Stimulated activated naive CD4-positive, alpha-beta T cell (primary cell): ENCODE measurements around the gene CHST10.
"Not testable (repeated sequence)": the region's sequence is repeated elsewhere in the genome, so short reads cannot be mapped to it uniquely, and the experiment has no call there.

Experiments
- DNase-seq, 6 experiments: peaks; one replicate each; lab custom pipeline; 2025; lab: John Stamatoyannopoulos, UW

The CHST10 gene

GRCh38 chr2:100394111-100394641 lies 23.3 kb downstream of the CHST10 start:
- no peak for DNase-seq

- no peak for DNase-seq
Measured at GRCh38 chr2:100393362-100393761, 24.1 kb downstream of the CHST10 start.

- no peak for DNase-seq
Measured at GRCh38 chr2:100392715-100393114, 24.8 kb downstream of the CHST10 start.

GRCh38 chr2:100391735-100392515 lies 25.5 kb downstream of the CHST10 start:
- DNase-seq = no peak

- no peak for DNase-seq
Measured at GRCh38 chr2:100390001-100390940, 27.2 kb downstream of the CHST10 start.

GRCh38 chr2:100388703-100389102 lies 28.8 kb downstream of the CHST10 start:
- DNase-seq = no peak

- no peak for DNase-seq
Measured at GRCh38 chr2:100383954-100384353, 33.5 kb downstream of the CHST10 start.

- no peak for DNase-seq
Measured at GRCh38 chr2:100383306-100383705, 34.2 kb downstream of the CHST10 start.

- peak; percentile 10 to 72 (median 40) for DNase-seq
Measured at GRCh38 chr2:100381240-100381639, 36.2 kb downstream of the CHST10 start.

- DNase-seq = no peak
Measured at GRCh38 chr2:100380681-100381080, 36.8 kb downstream of the CHST10 start.

- no peak for DNase-seq
Measured at GRCh38 chr2:100376836-100377235, 40.6 kb downstream of the CHST10 start.

GRCh38 chr2:100367163-100367562 lies 50.3 kb downstream of the CHST10 start:
- DNase-seq = no peak

GRCh38 chr2:100365434-100365833 lies 52.0 kb downstream of the CHST10 start:
- no peak for DNase-seq

- not testable (repeated sequence) for DNase-seq
Measured at GRCh38 chr2:100362269-100362668, 55.2 kb downstream of the CHST10 start.

GRCh38 chr2:100359576-100359975 lies 57.9 kb downstream of the CHST10 start:
- DNase-seq = no peak

GRCh38 chr2:100358554-100358953 lies 58.9 kb downstream of the CHST10 start:
- DNase-seq = no peak

- DNase-seq = no peak
Measured at GRCh38 chr2:100352521-100352920, 64.9 kb downstream of the CHST10 start.

- DNase-seq = no peak
Measured at GRCh38 chr2:100350661-100351185, 66.7 kb downstream of the CHST10 start.

- DNase-seq = not testable (repeated sequence)
Measured at GRCh38 chr2:100345144-100345543, 72.3 kb downstream of the CHST10 start.

GRCh38 chr2:100344433-100344832 lies 73.0 kb downstream of the CHST10 start:
- DNase-seq = no peak

- not testable (repeated sequence) for DNase-seq
Measured at GRCh38 chr2:100342466-100342865, 75.0 kb downstream of the CHST10 start.
